ENCODE measurements around the gene PPFIBP2.
A peak's percentile ranks its signal among the peaks of the same experiment; 100 is the strongest.
"Not testable (repeated sequence)": the region's sequence is repeated elsewhere in the genome, so short reads cannot be mapped to it uniquely, and the experiment has no call there.

Gene PPFIBP2

GRCh38 chr11:7498193-7498592, 15.6 kb upstream of the PPFIBP2 start:
- DNase-seq (ENCODE audit: insufficient read length, low spot score) (no peak), FAIRE-seq (no peak)

GRCh38 chr11:7499081-7499480, 14.7 kb upstream of the PPFIBP2 start:
- FAIRE-seq: no peak
- DNase-seq (ENCODE audit: insufficient read length, low spot score): no peak

DNA sequence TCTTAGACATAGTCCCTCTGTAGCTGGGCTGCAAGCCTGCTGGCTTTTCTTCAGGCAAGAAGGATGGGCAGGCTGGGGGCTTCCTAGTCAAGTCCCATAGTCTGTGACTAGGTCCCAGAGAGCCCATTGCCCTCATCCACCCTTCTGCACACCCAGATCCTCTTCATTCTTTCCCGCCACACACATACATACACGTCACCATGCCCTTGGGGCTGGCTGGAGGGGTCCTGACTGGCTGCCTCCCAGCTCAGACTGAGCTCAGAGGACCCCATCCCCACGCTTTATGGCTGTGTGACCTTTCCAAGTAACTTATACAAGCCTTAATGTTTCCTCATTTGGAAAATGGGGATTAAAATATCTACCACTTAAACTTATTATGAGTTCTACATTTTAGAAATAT, 13.5 kb upstream of the PPFIBP2 start:
- FAIRE-seq (no peak), DNase-seq (ENCODE audit: insufficient read length, low spot score) (no peak)

GRCh38 chr11:7501251-7501650, 12.5 kb upstream of the PPFIBP2 start:
- no peak for DNase-seq (ENCODE audit: insufficient read length, low spot score)
- peak; percentile 14 for FAIRE-seq

- DNase-seq (ENCODE audit: insufficient read length, low spot score) (no peak), FAIRE-seq (peak; percentile 58)
These were observed 11.9 kb upstream of the PPFIBP2 start for GRCh38 chr11:7501894-7502293.

DNA sequence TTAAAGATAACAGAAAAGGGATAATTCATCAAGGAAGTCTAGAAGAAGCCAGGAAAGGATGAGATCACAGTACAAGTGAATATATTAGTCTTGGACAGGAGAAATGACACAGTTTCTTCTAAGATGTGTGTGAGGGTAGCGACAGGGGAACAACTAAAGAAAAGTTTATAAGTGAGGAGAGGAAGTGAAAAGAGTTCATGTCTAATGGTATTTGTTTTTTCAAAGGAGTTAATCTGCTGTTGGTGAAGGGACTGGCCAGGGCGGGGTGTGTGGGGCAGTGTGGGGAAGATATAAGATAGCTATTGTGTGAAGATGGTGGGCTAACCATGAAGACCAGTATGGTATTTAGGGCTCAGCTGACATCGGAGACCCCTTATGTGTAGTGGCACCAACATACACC, 7.6 kb upstream of the PPFIBP2 start:
- DNase-seq (ENCODE audit: insufficient read length, low spot score) (no peak), FAIRE-seq (no peak)

DNA sequence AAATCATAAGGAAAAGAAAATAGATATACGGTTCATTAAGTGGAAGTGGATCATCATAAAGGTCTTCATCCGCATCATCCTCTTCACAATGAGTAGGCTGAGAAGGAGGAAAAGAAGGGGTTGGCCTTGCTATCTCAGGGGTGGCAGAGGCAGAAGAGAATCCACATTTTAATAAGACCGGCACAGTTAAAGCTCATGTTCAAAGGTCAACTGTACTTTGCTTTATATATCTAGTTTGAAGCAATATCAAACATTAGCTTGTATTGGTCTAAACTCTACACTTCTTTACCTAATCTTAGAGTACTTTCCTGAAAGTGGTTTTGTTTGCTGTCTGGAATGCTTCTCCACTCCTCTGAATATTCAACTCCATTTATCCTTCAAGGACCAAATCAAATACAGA, 5.7 kb upstream of the PPFIBP2 start:
- FAIRE-seq (no peak), DNase-seq (ENCODE audit: insufficient read length, low spot score) (no peak)

DNA sequence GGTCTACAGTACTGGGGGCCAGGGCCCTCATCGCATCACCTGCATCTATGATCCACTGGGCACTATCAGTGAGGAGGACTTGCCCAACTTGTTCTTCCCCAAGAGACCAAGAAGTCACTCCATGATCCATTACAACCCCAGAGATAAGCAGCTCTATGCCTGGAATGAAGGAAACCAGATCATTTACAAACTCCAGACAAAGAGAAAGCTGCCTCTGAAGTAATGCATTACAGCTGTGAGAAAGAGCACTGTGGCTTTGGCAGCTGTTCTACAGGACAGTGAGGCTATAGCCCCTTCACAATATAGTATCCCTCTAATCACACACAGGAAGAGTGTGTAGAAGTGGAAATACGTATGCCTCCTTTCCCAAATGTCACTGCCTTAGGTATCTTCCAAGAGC, 3.8 kb upstream of the PPFIBP2 start:
- FAIRE-seq: no peak
- DNase-seq (ENCODE audit: insufficient read length, low spot score): no peak

DNA sequence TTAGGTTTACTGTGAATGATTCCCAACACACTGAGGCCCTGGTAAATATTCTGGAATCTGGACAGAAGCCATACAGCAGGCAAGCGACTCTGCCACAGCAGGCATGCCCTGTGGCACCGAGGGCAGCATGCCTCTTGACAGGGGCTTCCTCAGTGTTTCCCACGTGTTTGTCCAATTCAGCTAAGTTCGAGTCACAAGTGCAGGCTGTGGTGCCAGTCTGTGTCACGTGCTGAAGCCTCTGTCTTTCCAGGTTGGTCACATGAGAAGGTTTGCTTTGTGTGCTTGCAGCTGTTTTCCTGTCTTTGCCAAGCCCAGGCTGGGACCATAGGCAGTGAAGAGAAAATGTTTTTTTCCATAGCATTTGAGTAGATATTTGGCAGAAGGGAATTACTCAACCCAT, 2.4 kb upstream of the PPFIBP2 start:
- FAIRE-seq (peak; percentile 86), DNase-seq (ENCODE audit: insufficient read length, low spot score) (no peak)

DNA sequence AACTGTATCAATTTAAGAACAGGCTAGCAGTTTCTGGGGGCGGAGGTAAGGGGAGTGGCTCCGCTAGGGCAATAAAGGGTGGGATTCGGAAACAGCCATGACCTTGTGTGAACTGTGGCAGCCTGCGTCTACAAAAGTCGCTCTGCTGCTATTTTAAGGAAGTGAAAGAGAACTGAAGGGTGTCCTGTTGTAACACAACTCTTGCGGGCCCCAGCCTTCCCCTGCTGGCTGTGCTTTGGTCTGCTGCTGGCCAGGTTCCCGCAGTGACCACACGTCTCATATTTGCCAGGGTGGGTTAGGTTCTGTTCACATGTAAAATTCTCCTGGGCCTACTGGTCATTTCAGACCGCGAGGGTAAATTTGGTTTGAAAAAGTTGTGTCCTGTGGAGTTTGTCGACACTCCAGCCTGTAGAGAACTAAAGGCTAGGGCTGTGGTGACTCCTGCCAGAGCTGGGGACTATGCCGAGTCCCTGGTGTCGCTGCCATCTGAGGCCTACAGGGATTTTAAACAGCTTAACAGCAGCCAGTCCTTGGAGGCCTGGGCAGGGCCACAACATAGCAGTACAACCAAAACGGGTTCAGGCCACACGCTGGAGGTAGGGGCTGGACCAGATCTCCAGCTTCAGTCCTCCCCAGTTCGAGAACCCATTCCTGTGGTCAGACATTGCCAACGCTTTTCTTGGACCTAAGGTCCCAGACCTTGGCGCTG, 1.1 kb upstream of the PPFIBP2 start:
- FAIRE-seq: peak; percentile 97
- peak; percentile 68 for DNase-seq (ENCODE audit: insufficient read length, low spot score)

- FAIRE-seq (peak; percentile 84), DNase-seq (ENCODE audit: insufficient read length, low spot score) (no peak)
These were observed 346 bp downstream of the PPFIBP2 start for GRCh38 chr11:7514099-7514591.

DNA sequence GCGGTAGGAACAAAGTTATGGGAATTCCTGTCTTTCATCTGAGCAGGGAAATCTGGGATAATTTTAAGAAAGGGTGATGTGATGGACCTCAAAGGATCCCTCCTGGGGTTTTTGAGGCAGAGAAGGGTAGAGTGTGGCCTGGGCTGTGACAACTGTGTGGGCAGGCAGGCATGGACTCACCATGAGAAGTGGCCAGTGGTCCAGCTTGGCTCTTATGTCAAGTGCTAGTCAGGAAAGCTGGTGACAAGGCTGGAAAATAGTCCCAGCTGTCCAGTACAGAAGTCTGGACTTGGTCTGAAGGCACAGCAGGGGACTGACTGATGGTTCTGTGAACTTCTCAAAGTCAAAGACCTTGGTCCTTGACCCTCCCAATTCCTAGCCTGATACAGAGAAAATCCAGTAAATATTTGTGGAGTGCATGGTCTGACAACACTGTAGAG, 1.7 kb downstream of the PPFIBP2 start:
- DNase-seq (ENCODE audit: insufficient read length, low spot score): no peak
- peak; percentile 26 for FAIRE-seq

DNA sequence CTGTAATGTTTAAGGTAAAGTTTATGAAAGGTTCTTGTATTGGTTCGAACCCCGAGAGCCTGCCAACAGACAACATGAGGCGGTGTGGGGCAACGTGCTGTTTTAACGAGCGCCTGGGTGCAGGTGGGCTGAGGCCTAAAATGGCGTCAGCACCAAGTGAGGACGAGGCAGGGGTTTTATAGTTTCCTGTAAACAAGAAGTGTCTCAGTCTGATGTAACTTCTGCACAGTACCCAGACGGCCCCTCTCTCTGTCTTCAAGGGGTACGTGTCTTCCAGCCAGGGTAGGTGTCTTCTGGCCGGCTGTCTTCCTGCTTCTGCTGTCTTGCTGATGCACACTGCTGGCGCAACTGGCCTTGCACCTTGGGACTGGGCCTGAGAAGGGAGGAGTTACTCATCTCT, 2.7 kb downstream of the PPFIBP2 start:
- DNase-seq (ENCODE audit: insufficient read length, low spot score) (no peak), FAIRE-seq (no peak)

GRCh38 chr11:7517743-7518142, 3.9 kb downstream of the PPFIBP2 start:
- DNase-seq (ENCODE audit: insufficient read length, low spot score); FAIRE-seq: not testable (repeated sequence)

- DNase-seq (ENCODE audit: insufficient read length, low spot score) (no peak), FAIRE-seq (no peak)
These were observed 5.2 kb downstream of the PPFIBP2 start for GRCh38 chr11:7518811-7519562.

DNA sequence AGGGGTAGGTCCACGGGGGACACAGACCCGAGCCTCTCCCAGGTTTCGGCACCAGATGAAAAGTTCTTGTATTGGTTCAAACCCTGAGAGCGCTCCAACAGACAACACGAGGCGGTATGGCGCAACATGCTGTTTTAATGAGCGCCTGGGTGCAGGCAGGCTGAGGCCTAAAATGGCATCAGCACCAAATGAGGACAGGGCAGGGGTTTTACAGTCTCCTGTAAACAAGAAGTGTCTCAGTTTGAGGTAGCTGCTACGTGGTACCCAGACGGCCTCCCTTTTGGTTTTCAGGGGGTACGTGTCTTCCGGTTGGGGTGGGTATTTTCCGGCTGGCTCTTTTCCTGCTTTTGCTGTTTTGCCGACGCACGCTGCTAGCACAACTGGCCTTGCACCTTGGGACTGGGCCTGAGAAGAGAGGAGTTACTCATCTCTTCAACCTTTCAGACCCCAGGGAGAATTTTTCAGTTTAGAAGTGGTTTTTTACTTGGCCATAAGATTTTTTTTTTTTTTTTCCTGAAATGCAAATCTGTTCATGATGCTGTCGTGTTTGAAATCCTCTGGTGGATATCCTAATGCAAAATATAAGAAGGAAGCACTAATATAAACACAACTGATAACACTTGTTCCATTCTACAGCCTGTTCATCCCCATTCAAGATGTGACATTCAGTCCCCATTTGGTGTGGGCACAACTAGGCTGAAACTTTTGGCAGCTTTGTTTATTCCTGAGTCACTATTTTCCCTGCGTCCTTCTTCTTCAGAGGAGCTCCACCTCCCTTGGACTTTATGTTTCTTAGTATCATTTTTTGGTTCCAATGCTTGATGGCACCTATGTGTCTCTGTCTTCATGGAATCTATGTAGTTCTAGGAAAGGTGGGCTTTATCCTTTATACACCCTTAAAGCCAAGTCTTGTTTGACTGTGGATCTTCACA, 6.5 kb downstream of the PPFIBP2 start:
- DNase-seq (ENCODE audit: insufficient read length, low spot score) (no peak), FAIRE-seq (no peak)

- DNase-seq (ENCODE audit: insufficient read length, low spot score): peak; percentile 29
- FAIRE-seq: peak; percentile 98
These were observed 7.2 kb downstream of the PPFIBP2 start for GRCh38 chr11:7520981-7521487.

DNA sequence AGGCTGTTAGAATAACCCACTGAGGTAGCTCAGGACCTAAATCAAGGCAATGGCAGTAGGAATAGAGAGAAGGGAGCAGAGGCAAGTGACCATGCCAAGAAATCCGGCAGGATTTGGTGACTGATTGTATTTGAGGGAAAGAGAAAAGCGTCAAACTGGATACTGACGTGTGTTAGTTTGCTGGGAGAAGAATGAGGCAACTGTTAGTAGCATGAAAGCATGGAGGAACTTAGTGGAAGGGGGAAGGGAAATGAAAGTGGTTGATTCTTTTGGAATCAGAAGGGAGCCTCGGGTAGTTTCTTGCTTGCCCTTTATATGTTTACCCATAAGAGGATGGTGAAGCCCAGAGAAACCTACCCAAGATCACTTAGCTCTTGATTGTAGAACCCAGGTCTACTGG, 8.3 kb downstream of the PPFIBP2 start:
- FAIRE-seq: peak; percentile 37
- DNase-seq (ENCODE audit: insufficient read length, low spot score): no peak

GRCh38 chr11:7522546-7522945, 8.7 kb downstream of the PPFIBP2 start:
- DNase-seq (ENCODE audit: insufficient read length, low spot score) (no peak), FAIRE-seq (no peak)

GRCh38 chr11:7523416-7524210, 9.8 kb downstream of the PPFIBP2 start:
- FAIRE-seq (peak; percentile 87), DNase-seq (ENCODE audit: insufficient read length, low spot score) (no peak)

All from GM19239 (cell line).